Nucleus accumbens (tissue), 56 donors: Measurements from ENCODE around the gene FGD5.
"Not testable (repeated sequence)": the region's sequence is repeated elsewhere in the genome, so short reads cannot be mapped to it uniquely, and the experiment has no call there.

Experiments used
- DNase-seq, 56 donors: peaks; one replicate each; lab custom pipeline; 2025; lab: John Stamatoyannopoulos, UW

Gene FGD5

DNA sequence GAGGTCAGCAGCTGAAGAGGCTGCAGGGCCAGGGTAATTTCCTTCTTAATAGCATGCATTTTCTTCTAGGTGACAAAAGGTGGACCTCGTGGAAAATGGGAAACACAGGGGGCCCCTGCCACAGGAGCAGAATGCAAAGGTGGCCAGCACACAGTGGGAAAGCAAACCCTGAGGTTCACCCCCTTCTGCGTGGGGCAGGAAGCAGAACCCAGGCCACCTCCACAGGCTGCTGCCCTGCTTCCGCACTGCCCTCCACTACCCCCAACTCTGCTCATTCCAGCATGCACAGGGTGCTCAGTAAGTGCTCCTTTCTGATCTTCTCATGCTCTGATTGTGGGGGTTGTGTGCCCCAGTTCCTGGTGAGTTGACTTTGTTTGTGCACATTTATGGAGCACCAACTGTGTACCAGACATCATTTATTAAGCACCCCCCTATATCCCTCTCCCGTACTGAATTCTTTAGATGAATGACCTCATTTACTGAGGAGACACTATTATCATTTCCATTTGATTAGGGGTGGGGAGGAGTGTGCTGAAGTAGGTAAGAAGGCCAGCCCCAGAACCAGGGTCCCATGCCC lies 12.7 kb upstream of the FGD5 start:
- DNase-seq, result no peak

GRCh38 chr3:14806641-14807263 lies 12.0 kb upstream of the FGD5 start:
- DNase-seq, result no peak

DNA sequence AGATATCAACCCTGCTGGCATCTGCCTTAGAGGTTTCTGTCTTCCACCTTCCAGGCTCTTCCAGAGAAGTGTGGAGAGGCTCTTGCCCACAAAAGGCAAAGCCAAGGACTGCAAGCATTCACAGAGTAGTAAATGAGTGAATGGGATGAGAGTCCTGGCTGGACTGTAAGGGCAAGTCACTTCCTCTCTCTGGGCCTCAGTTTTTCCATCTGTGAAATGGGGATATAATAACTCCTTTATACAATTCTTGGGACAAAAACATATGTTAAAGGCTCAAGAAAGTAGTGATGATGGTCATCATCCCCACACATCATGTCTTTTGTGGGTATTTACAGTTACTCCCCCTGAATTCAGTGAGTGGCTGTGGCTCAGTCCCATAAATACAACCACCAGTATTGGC lies 10.7 kb upstream of the FGD5 start:
- no peak for DNase-seq

- no peak for DNase-seq
Observed at GRCh38 chr3:14808502-14809266, 10.1 kb upstream of the FGD5 start.

DNA sequence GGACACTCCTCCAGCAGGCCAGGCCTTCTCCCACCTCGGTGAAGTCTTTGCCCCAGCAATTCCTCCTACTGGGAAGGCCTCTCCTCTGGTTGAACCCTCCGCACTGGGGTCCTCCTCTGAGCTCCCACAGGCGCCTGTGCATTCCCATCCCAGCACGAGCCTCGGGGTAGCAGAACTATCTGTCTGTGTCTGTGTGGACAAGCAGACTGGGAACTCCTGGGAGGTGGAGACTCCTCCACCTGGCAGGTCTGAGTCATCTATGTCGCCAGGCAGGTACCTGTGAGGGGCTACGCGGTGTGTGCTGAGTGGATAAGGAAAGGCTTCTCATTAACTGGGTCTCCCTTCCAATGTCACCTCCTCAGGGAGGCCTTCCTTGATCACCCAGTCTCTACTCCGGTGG lies 9.2 kb upstream of the FGD5 start:
- not testable (repeated sequence) for DNase-seq

- DNase-seq, result no peak
Observed at GRCh38 chr3:14810070-14810791, 8.5 kb upstream of the FGD5 start.

GRCh38 chr3:14810801-14811661 lies 7.7 kb upstream of the FGD5 start:
- no peak for DNase-seq

DNA sequence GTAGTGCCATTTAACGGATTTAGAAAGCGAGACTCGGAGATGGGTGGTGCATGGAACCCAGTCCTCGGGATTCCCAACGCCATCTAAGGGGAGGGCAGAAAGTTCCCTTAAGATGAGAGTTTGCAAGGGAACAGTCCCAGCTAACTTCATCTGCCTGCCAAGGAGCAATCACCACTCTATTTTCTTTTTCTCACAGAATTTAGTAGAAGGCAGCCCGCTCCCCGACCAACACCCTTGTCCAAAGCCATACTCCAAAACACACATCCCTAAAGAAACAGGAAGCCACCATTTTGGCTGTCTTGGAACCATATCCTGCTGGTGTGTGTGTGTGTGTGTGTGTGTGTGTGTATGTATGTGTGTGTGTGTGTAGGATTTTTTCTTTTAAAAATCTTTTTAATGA lies 7.1 kb upstream of the FGD5 start:
- no peak for DNase-seq

DNA sequence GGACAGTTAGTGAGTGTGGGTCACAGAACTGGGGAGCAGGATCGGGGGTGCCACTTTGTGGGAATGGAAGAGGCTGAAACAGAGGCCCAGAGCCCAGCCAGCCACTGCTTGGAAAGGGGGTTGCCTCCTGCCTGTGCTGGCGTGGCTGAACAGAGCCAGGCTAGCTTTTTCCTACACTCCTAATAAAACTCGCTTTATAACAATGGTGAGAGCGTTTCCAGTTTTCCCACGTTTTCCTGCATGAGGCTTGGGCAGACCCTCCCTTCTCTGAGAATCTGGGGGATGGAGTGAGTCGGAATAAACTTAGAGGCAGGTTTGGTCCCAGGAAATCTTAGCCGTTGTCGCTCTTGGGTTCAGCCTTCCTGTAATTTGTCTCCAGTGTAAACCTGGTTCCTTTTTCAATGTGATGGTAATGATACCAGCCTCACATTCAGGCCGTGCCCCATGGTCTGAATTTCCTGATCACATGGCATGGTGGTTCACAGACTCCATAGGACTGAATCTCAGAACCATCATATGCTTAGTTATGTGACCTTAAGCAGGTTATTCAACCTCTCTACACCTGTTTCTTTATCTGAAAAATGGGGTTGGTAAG lies 6.5 kb upstream of the FGD5 start:
- no peak for DNase-seq

- DNase-seq, result no peak
Observed at GRCh38 chr3:14814411-14814871, 4.3 kb upstream of the FGD5 start.

GRCh38 chr3:14816359-14816758 lies 2.4 kb upstream of the FGD5 start:
- no peak for DNase-seq

DNA sequence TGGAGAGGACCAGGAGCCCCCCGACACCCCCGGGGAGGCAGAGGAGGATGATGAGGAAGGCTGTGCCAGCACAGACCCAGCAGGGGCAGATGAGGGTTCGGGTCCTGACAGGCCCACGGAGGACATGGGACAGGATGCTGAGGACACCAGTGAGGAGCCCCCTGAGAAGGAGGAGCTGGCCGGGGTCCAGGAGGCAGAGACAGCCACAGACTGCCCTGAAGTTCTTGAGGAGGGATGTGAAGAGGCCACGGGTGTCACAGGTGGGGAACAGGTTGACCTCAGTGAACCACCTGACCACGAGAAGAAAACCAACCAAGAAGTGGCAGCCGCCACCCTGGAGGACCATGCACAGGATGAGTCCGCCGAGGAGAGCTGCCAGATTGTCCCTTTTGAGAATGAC lies 909 bp downstream of the FGD5 start:
- no peak for DNase-seq

DNA sequence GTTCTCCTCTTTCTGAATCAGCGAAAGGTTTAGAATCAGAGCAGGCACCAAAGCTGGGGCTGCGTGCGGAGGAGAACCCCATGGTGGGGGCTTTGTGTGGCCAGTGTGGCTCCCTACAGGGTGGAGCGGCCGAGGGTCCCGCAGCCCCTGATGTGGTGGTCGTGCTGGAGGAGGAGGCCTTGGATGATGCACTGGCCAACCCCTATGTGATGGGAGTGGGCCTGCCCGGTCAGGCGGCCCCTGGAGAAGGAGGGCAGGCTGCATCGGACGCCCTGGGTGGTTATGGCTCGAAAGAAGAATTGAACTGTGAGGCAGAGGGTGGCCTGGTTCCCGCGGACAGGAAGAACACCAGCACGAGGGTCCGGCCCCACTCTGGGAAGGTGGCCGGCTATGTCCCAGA lies 1.4 kb downstream of the FGD5 start:
- DNase-seq, result no peak

DNA sequence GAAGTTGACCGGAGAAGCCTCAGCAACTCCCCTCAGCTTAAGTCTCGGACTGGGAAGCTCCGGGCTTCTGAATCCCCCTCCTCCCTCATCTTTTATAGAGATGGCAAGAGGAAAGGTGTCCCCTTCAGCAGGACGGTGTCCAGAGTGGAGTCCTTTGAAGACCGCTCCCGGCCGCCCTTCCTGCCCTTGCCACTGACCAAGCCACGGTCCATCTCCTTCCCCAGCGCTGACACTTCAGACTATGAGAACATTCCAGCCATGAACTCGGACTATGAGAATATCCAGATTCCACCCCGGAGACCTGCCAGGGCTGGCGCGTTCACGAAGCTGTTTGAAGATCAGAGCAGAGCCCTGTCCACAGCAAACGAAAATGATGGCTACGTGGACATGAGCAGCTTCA lies 2.4 kb downstream of the FGD5 start:
- DNase-seq, result no peak

DNA sequence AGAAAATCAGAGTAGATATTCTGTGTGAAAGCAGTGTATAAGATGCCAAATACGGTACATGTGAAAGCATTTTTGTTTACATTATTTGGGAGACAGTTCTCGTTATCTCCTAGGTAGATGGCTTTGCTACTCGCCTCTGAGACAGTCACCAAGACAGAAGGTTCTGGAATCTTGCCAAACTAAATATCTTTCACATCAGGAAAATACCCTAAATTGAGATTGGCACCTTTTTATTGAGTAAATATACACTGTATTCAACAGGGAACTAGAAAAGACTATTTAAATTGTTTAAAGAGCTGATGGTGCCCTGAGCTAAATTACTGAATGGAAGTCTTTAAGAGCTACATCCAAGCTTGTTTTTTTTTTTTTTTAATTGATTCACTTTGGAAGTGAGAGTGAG lies 3.4 kb downstream of the FGD5 start:
- DNase-seq, result no peak

GRCh38 chr3:14822670-14823390 lies 4.1 kb downstream of the FGD5 start:
- no peak for DNase-seq

- DNase-seq, result no peak
Observed at GRCh38 chr3:14823393-14823792, 4.6 kb downstream of the FGD5 start.

DNA sequence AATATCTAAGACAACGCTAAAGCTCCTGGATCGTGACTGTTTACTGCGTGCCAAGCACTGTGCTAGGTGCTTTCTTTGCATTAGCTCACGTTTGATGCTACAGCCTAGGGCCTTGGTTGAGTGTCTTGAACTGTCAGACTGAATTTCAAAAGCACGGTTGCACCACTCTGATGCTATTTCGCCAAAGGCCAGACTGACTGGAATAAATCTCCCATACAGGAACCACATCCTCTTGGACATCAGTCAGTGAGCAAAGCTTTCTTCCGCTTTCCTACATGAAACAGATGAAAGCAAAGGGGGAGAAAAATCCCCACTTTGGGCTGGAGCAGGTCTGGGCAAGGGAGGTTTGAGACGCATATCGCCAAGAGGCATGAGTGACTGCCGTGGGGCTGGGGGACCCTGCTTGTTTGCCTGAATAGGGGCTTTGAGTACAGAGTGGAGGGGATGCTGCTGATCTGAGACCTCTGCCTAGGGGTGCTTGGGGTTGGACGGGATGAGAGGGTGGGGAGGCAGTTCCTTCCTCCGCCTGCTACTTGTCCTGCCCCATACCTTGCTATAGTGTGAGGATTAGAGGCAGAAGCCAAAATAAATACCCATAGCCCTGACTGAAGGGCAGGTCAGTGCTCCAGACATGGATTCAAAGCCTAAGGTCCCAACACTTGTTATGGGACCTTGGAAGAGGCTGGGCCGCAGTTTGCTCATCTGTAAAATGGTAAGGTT lies 5.3 kb downstream of the FGD5 start:
- DNase-seq, result no peak

DNA sequence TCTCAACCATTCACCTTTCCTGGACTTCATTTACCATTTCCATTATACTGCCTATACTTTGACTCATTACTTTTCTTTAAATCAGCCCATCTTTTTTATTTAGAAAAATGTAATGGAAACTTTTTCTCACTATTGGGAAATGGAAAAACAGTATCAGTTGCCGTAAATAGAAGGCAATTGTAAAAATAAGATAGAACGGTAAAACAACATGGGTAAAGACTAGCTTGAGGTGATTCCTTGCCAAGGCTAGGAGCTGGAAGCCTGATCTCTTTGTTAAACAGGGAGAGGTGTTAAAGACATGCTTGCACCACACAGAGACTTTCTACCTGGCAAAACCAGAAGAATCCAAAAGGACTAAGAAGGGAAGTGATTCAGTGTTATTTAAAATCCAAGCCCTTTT lies 5.9 kb downstream of the FGD5 start:
- no peak for DNase-seq
